Trophoblast cell (in vitro differentiated cells and primary cell): ENCODE results near the gene PCSK1.

ENCODE experiments used
- DNase-seq, 2 donors: peaks; one replicate each; pipeline ENCODE4 v3.0.0-alpha.2; 2016
- H2AFZ ChIP-seq: 2 replicates; pipeline ENCODE4 v1.6.1; 2013; ENCODE audit warnings: low read length, moderate library complexity, mild to moderate bottlenecking; ENCODE audit not compliant: insufficient read depth, poor library complexity
- H2AK5ac ChIP-seq: 2 replicates; pipeline ENCODE4 v1.6.1; 2013; ENCODE audit warnings: mild to moderate bottlenecking, low read length
- H2BK120ac ChIP-seq: 2 replicates; pipeline ENCODE4 v1.6.1; 2013; ENCODE audit warnings: low read length, mild to moderate bottlenecking, moderate library complexity; ENCODE audit not compliant: insufficient read depth, poor library complexity
- H2BK12ac ChIP-seq: 2 replicates; pipeline ENCODE4 v1.6.1; 2013; ENCODE audit warnings: mild to moderate bottlenecking, low read length, moderate library complexity
- H2BK5ac ChIP-seq: 2 replicates; pipeline ENCODE4 v1.6.1; 2013; ENCODE audit warnings: low read length, low read depth, moderate library complexity, mild to moderate bottlenecking; ENCODE audit not compliant: poor library complexity
- H3K14ac ChIP-seq: 2 replicates; pipeline ENCODE4 v1.6.1; 2013; ENCODE audit warnings: mild to moderate bottlenecking, low read length
- H3K18ac ChIP-seq: 2 replicates; pipeline ENCODE4 v1.6.1; 2013; ENCODE audit warnings: mild to moderate bottlenecking, low read length
- H3K23ac ChIP-seq: 2 replicates; pipeline ENCODE4 v1.6.1; 2013; ENCODE audit warnings: low read length
- H3K27ac ChIP-seq: 2 replicates; pipeline ENCODE4 v1.5.1; 2013; ENCODE audit warnings: low read depth, mild to moderate bottlenecking, inconsistent platforms, low read length, moderate library complexity
- H3K27me3 ChIP-seq: 2 replicates; pipeline ENCODE4 v1.6.1; 2013; ENCODE audit warnings: inconsistent platforms, mild to moderate bottlenecking, low read length, moderate library complexity; ENCODE audit not compliant: insufficient read depth
- H3K36me3 ChIP-seq, 2 experiments: 1 replicate in 1 of 2; 2 replicates in 1 of 2; pipeline ENCODE4 v1.6.1; 2013; ENCODE audit warnings: low read length in 2 of 2, mild to moderate bottlenecking in 2 of 2, moderate library complexity in 1 of 2; ENCODE audit not compliant: insufficient read depth in 2 of 2, control insufficient read depth in 1 of 2
- H3K4ac ChIP-seq: 2 replicates; pipeline ENCODE4 v1.6.1; 2013; ENCODE audit warnings: low read depth, mild to moderate bottlenecking, low read length, moderate library complexity
- H3K4me1 ChIP-seq, 2 experiments: 1 replicate in 1 of 2; 2 replicates in 1 of 2; pipeline ENCODE4 v1.6.1; 2013; ENCODE audit warnings: low read length in 2 of 2, mild to moderate bottlenecking in 2 of 2, moderate library complexity in 1 of 2; ENCODE audit not compliant: insufficient read depth in 2 of 2, control insufficient read depth in 1 of 2
- H3K4me2 ChIP-seq: 2 replicates; pipeline ENCODE4 v1.6.1; 2013; ENCODE audit warnings: inconsistent platforms, mild to moderate bottlenecking, low read length, moderate library complexity
- H3K4me3 ChIP-seq: 2 replicates; pipeline ENCODE4 v1.5.1; 2013; ENCODE audit warnings: mild to moderate bottlenecking, low read depth, low read length, inconsistent platforms
- H3K79me1 ChIP-seq: one replicate; pipeline ENCODE4 v1.6.1; 2013; ENCODE audit warnings: low read length
- H3K79me2 ChIP-seq: 2 replicates; pipeline ENCODE4 v1.6.1; 2013; ENCODE audit warnings: low read length, mild to moderate bottlenecking; ENCODE audit not compliant: control insufficient read depth, insufficient read depth, poor library complexity
- H3K9ac ChIP-seq: 2 replicates; pipeline ENCODE4 v1.6.1; 2013; ENCODE audit warnings: mild to moderate bottlenecking, low read length
- H3K9me3 ChIP-seq: 2 replicates; pipeline ENCODE4 v1.6.1; 2013; ENCODE audit warnings: low read depth, mild to moderate bottlenecking, control low read depth, inconsistent platforms, low read length; ENCODE audit not compliant: insufficient read depth
- H4K12ac ChIP-seq: 2 replicates; pipeline ENCODE4 v1.6.1; 2013; ENCODE audit warnings: low read depth, mild to moderate bottlenecking, low read length, moderate library complexity
- H4K8ac ChIP-seq: 2 replicates; pipeline ENCODE4 v1.6.1; 2013; ENCODE audit warnings: low read depth, mild to moderate bottlenecking, low read length, moderate library complexity
- H4K91ac ChIP-seq: one replicate; pipeline ENCODE4 v1.6.1; 2013; ENCODE audit warnings: low read depth, mild to moderate bottlenecking, low read length, moderate library complexity
- WGBS: extraction: QIAGEN DNeasy Blood & Tissue Kit; methylation state at CpG from one replicate; pipeline ENCODE4 v1.1.7; 2013; ENCODE audit warnings: missing lambda C conversion rate; ENCODE audit not compliant: insufficient read length, insufficient coverage; ENCODE audit errors: extremely low coverage; 5-methylcytosine and 5-hydroxymethylcytosine counted together

PCSK1 gene

DNA sequence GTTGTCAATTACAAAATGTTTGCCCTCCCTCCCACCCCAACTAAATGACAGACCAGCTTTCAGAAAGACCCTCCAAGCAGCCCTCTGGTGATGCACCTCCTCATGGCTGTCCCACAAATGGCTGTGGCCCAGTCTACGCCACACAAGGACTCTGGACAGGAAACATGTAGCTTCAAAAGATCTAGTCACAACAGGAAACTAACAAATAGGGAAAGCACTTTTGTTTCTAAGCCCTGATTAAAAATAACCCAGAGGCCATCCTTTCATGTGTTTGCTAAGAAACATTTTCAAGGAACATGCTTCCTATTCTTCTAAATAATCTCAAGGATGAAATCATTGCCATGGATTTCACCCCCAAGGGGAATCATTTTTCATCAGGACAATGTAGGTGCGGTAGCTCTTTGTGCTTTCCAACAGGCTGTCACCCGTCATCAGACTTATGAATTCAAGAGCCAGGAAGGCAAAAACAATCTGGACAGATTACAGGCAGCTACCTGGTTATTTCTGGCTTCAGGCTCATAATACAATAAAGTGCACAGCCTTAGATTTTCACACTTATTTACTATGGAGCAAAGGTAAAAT is 20.1 kb downstream of the PCSK1 start:
- H4K91ac ChIP-seq, result no peak overlapping the region
- H4K8ac ChIP-seq, result no peak overlapping the region
- H3K79me1 ChIP-seq, result no peaks in the 10 kb centered on the region
- H3K36me3 ChIP-seq, result no peaks in the 10 kb centered on the region
- H2BK120ac ChIP-seq, result no peak overlapping the region
- no peak overlapping the region for H2AK5ac ChIP-seq
- no peaks in the 10 kb centered on the region for H3K79me2 ChIP-seq
- no peak overlapping the region for H3K9ac ChIP-seq
- H3K9me3 ChIP-seq, result no peaks in the 10 kb centered on the region
- DNase-seq, result no peak
- H3K4me1 ChIP-seq, result peaks cover 3% of the 10 kb centered on the region in 2 experiments
- no peak overlapping the region for H2BK5ac ChIP-seq
- H3K14ac ChIP-seq, result no peak overlapping the region
- H3K23ac ChIP-seq, result no peak overlapping the region
- H2AFZ ChIP-seq, result no peak overlapping the region
- H3K4me2 ChIP-seq, result no peak overlapping the region
- no CpG with 5 or more reads among the region's 3 CpGs for WGBS
- H4K12ac ChIP-seq, result no peak overlapping the region
- no peaks in the 10 kb centered on the region for H3K27me3 ChIP-seq
- no peak overlapping the region for H3K4me3 ChIP-seq
- no peak overlapping the region for H2BK12ac ChIP-seq
- no peak overlapping the region for H3K18ac ChIP-seq
- no peak overlapping the region for H3K27ac ChIP-seq
- H3K4ac ChIP-seq, result no peak overlapping the region

DNA sequence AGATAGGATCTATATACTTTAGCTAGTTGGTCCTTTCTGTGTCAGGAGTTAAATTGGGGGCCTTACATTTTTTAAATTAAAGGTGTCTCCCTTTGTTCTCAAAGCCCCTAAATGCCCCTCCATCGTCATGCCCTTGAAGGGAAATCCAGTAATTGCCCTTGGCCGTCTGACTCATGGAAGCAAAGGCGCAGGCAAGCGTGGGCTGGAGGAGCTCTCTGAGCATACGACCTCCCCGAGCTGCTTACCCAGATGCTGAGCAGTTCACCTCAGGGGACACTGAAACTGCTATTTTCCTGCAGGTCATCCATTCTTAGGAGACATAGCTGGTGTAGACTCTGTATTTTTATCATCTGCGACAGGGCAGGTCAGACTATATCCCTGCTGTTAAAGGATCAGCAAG is 23.0 kb downstream of the PCSK1 start:
- no peak overlapping the region for H2AFZ ChIP-seq
- no peaks in the 10 kb centered on the region for H3K79me2 ChIP-seq
- no peak overlapping the region for H4K8ac ChIP-seq
- no peak overlapping the region for H3K23ac ChIP-seq
- no peak overlapping the region for H2BK5ac ChIP-seq
- no peak overlapping the region for H3K4me2 ChIP-seq
- no peak overlapping the region for H3K4me3 ChIP-seq
- H3K79me1 ChIP-seq, result no peaks in the 10 kb centered on the region
- no peak overlapping the region for H4K12ac ChIP-seq
- H3K4ac ChIP-seq, result no peak overlapping the region
- H3K4me1 ChIP-seq, result peaks cover 3% of the 10 kb centered on the region in 2 experiments
- H2AK5ac ChIP-seq, result no peak overlapping the region
- H3K18ac ChIP-seq, result no peak overlapping the region
- no CpG with 5 or more reads among the region's 7 CpGs for WGBS
- no peak for DNase-seq
- no peak overlapping the region for H4K91ac ChIP-seq
- no peaks in the 10 kb centered on the region for H3K27me3 ChIP-seq
- no peak overlapping the region for H2BK12ac ChIP-seq
- H3K9me3 ChIP-seq, result no peaks in the 10 kb centered on the region
- H3K14ac ChIP-seq, result no peak overlapping the region
- no peak overlapping the region for H2BK120ac ChIP-seq
- no peak overlapping the region for H3K27ac ChIP-seq
- H3K36me3 ChIP-seq, result no peaks in the 10 kb centered on the region
- no peak overlapping the region for H3K9ac ChIP-seq

DNA sequence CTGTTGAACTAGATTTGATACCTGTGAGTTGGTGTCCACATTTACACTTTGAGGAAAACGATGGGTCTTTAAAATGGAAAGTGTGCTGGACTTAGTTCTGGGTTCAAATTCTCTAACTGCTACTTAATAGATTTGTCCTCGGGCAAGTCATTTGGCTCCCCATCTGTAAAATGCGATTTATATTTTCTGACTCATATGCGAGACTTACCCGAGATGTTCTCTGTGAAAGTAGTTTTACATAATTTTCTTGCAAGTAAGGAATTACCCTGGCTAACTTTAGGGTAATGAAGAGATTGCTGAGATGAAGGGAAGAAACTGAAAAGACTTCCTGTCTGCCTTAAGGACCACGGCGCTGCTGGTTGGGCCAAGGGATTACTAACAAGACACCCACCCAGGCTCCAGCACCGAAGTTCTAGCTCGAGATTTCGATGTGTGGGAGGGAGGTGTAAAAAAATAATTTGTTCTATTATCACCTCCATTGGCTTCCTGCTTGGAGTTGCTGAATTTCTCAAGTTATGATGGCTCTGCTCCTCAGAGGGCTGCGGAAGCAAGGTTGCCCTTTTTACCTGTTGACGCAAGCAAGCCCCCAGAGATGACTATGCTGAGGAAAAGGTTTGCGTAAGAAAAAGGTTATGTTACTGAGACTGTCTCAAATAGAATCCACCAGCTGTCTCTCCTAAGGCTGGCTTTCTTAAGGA is 24.1 kb downstream of the PCSK1 start:
- no peak overlapping the region for H3K9ac ChIP-seq
- H3K27me3 ChIP-seq, result no peaks in the 10 kb centered on the region
- no peaks in the 10 kb centered on the region for H3K79me2 ChIP-seq
- no CpG with 5 or more reads among the region's 13 CpGs for WGBS
- H2AK5ac ChIP-seq, result no peak overlapping the region
- peaks cover 3% of the 10 kb centered on the region in 2 experiments for H3K4me1 ChIP-seq
- DNase-seq, result no peak
- no peak overlapping the region for H3K23ac ChIP-seq
- no peaks in the 10 kb centered on the region for H3K9me3 ChIP-seq
- H3K14ac ChIP-seq, result no peak overlapping the region
- no peak overlapping the region for H4K12ac ChIP-seq
- no peak overlapping the region for H2BK5ac ChIP-seq
- H3K4me3 ChIP-seq, result no peak overlapping the region
- H4K8ac ChIP-seq, result no peak overlapping the region
- no peaks in the 10 kb centered on the region for H3K36me3 ChIP-seq
- no peak overlapping the region for H3K4ac ChIP-seq
- H3K27ac ChIP-seq, result no peak overlapping the region
- no peak overlapping the region for H2AFZ ChIP-seq
- no peak overlapping the region for H3K18ac ChIP-seq
- H2BK12ac ChIP-seq, result no peak overlapping the region
- H3K4me2 ChIP-seq, result no peak overlapping the region
- H2BK120ac ChIP-seq, result no peak overlapping the region
- no peaks in the 10 kb centered on the region for H3K79me1 ChIP-seq
- H4K91ac ChIP-seq, result no peak overlapping the region

DNA sequence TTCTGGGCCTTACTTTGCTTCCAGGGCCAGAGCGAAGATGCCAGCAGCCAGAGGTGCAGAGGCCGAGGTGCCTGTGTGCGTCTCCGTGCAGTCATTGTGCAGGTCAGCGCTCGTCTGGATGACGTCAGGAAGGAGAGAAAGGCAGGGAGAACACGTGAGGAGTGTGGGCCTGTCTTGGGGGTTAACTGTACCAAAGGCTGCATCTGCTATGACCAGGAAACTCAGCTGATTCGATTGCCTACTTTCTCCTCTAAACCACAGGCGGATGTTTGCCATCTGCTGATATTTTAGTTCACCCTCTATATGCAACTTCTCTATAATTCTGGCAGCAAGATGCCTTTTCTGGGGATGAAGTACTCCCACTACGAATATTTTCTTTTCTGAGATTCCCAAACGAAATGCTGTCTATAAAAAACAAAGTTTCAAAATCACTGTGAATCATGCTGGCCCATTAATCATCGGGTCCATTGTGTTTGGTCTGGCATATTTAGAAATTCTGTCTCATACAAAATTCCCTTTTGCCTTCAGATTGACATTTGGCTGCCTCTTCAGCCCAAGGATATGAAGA is 24.8 kb downstream of the PCSK1 start:
- no peak overlapping the region for H4K12ac ChIP-seq
- no peak overlapping the region for H3K4me3 ChIP-seq
- H3K36me3 ChIP-seq, result no peaks in the 10 kb centered on the region
- no peak overlapping the region for H3K4me2 ChIP-seq
- no peak overlapping the region for H3K4ac ChIP-seq
- H2BK120ac ChIP-seq, result no peak overlapping the region
- H2BK12ac ChIP-seq, result no peak overlapping the region
- no peak overlapping the region for H3K27ac ChIP-seq
- WGBS, result no CpG with 5 or more reads among the region's 13 CpGs
- H4K91ac ChIP-seq, result no peak overlapping the region
- no peak overlapping the region for H2BK5ac ChIP-seq
- no peak overlapping the region for H3K14ac ChIP-seq
- no peaks in the 10 kb centered on the region for H3K27me3 ChIP-seq
- H3K23ac ChIP-seq, result peak overlapping the region; percentile 24
- no peak overlapping the region for H2AFZ ChIP-seq
- H3K79me2 ChIP-seq, result no peaks in the 10 kb centered on the region
- no peak overlapping the region for H3K9ac ChIP-seq
- H4K8ac ChIP-seq, result no peak overlapping the region
- H2AK5ac ChIP-seq, result no peak overlapping the region
- peaks cover 3% of the 10 kb centered on the region in 2 experiments for H3K4me1 ChIP-seq
- no peaks in the 10 kb centered on the region for H3K9me3 ChIP-seq
- H3K18ac ChIP-seq, result no peak overlapping the region
- H3K79me1 ChIP-seq, result no peaks in the 10 kb centered on the region
- peak in 1 of 2 donors; percentile 8 for DNase-seq
